Measurements from ENCODE around the gene PRDM16.

Gene PRDM16

GRCh38 chr1:3035563-3036446 lies 33.2 kb upstream of the PRDM16 start:
- in situ Hi-C loops (cut with MboI; ENCODE audit: low sequenced_read_pairs, unreplicated experiment) = no loop called here
- no peak for DNase-seq (ENCODE audit: low spot score)

DNA sequence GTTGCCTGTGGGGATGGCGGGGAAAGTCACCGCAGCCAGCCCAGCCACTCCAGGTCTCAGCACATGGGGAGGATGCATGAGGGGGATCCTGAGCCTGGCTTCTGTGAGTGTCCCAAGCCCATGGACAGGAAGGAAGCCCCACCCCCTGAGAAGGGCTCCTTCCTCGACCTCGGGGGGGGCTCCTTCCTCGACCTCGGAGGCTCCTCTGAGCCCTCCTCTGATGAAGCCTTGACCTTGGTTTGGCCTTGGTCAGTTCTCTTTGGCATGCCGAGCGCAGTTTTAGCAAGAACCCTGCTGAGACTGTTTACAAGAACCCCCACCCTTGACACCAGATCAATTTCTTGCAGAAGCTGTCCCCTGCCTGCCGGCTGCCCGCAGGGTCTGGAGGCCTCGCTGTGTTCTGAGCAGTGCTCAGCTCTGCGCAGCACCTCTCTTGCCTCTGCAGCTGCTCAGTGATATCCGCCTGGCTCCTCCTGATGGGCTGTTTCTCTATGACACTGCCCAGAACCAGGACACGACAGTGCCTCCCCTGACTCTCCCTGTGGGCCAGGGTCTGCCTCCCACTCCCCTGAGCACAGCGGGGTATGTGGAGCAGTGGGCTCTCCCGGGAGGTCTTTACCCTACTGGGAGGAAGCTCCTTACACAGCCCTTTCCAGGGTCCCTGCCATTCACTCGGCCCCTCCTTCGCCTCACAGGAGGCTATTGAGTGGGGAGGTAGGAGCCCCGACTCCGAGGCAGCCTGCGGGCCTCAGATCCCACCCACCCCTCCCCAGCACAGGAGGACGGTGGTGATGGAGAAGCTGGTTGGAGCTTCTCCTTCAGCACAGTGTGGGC lies 32.3 kb upstream of the PRDM16 start:
- in situ Hi-C loops (cut with MboI; ENCODE audit: low sequenced_read_pairs, unreplicated experiment) = no loop called here
- TF ChIP-seq CTCF (IDR thresholded peaks at IDR 0.05; ENCODE audit: borderline replicate concordance, control extremely low read depth, extremely low read depth, insufficient read depth, missing control alignments) = no peak
- no peak for DNase-seq (ENCODE audit: low spot score)

More at GRCh38 chr1:3035563-3036446, 33.2 kb upstream of the PRDM16 start:
- no peak for TF ChIP-seq CTCF (IDR thresholded peaks at IDR 0.05; ENCODE audit: borderline replicate concordance, control extremely low read depth, extremely low read depth, insufficient read depth, missing control alignments)

DNA sequence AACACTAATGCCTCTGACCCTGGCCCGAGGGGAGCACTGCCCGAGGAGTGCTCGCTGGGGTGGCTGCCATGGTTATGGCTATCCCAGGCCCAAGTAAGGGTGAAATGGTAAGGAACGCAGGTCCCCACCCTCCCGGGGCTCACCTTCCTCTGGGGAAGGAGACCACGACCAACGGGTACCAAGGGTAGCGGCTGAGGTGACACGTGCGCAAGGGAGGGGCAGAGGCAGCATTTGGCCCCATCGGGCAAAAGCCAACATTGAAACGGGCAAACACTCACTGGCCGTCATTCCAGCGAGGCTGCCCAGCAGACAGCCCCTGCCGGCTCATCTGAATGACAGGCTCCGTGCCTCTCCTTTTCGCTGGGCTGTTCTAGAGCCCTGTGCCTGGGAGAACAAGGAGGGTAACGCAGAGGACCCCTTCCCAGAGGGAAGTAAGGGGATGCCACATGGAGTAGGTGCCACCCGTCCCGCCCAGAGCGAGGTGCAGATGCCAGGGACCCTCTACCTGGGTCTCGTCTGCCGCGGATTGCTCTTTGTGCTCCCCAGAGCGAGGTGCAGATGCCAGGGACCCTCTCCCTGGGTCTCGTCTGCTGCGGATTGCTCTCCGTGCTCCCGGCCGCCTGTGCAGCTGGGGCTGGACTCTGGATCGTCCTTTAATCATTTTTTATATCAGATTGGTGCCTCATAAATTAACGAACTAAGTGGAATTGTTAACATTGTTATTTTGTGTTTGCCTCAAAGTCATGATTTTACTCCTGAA lies 31.5 kb upstream of the PRDM16 start:
- no peak for TF ChIP-seq CTCF (IDR thresholded peaks at IDR 0.05; ENCODE audit: borderline replicate concordance, control extremely low read depth, extremely low read depth, insufficient read depth, missing control alignments)
- DNase-seq (ENCODE audit: low spot score) = no peak
- in situ Hi-C loops (cut with MboI; ENCODE audit: low sequenced_read_pairs, unreplicated experiment) = no loop called here

DNA sequence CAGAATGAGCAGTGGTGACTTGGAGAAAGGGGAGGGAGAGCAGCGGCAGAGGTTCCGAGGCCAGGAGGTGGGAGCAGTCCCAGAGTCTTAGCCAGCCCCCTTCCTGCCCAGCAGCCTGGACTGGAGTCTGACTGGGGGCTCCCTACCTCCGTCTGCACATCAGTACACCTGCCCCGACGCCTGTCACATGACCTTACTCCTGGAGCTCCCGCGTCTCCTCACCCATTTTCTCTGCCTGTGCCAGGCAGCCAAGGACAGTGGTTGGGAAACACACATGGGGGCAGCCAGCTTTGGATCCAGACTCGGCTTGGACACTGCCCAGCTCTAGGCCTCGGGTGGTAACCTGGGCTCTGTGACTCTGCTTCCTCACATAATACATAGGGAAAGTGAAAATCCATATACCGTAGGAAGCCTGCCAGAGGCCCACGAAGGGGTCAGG lies 30.9 kb upstream of the PRDM16 start:
- in situ Hi-C loops (cut with MboI; ENCODE audit: low sequenced_read_pairs, unreplicated experiment) = no loop called here
- no peak for DNase-seq (ENCODE audit: low spot score)
- no peak for TF ChIP-seq CTCF (IDR thresholded peaks at IDR 0.05; ENCODE audit: borderline replicate concordance, control extremely low read depth, extremely low read depth, insufficient read depth, missing control alignments)

DNA sequence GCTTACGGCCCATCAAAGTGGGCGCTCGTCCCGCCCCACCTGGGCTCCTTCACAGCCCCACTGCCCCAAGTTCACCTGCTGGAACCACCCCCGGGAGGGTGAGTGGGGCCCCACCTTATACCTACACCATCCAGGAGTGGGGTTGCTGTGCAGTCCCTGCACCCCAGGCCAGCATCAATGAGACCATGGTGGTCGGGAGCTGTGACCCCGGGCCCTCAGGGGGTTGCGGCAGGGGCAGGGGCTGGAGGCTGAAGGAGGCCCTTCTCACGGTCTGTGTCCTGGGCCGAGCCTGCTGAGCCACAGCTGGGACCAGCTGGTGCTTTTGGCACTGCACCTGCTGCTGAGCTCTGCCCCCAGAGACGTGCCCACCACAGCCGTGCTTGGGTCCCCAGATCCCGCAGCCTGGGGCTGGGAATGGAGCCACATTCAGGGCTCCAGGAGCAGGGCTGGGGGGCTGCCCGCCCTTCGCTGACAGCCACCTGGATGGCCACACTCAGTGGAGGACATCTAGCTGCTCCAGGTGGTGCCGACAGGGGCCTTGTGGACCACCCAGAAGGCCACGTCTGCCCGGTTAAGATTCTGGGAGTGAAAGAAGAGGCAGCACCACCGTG lies 30.3 kb upstream of the PRDM16 start:
- no peak for TF ChIP-seq CTCF (IDR thresholded peaks at IDR 0.05; ENCODE audit: borderline replicate concordance, control extremely low read depth, extremely low read depth, insufficient read depth, missing control alignments)
- in situ Hi-C loops (cut with MboI; ENCODE audit: low sequenced_read_pairs, unreplicated experiment) = no loop called here
- no peak for DNase-seq (ENCODE audit: low spot score)

DNA sequence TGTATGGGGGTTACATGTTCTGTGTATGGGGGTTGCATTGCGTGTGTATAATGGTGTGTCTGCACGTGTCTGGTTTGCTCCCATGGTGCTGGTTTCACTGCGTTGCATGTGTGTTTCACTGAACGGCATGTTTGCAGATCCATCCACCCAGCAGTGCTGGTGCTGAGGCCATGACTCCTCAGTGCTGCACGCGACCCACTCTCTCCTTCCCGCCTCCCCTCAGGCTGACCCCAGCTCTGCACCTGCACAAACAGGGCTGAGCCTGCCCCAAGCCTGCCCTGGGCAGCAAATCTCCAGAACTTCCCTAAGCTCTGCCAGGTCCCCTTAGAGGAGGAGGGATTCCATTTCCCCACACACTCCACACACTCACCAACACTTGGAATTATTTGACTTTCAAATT lies 29.0 kb upstream of the PRDM16 start:
- no peak for DNase-seq (ENCODE audit: low spot score)
- TF ChIP-seq CTCF (IDR thresholded peaks at IDR 0.05; ENCODE audit: borderline replicate concordance, control extremely low read depth, extremely low read depth, insufficient read depth, missing control alignments) = no peak
- in situ Hi-C loops (cut with MboI; ENCODE audit: low sequenced_read_pairs, unreplicated experiment) = no loop called here
